ENCODE data around the gene GSDME. TPM values are rescaled to one million over a fixed set of nuclear protein-coding genes. Genes with fewer than 3 reads are reported as not detected.

The GSDME gene
- total and polyA plus RNA-seq, 2 of the 4 experiments (the other 2 are of a cell fraction) = 75.2 to 78.7 TPM

DNA sequence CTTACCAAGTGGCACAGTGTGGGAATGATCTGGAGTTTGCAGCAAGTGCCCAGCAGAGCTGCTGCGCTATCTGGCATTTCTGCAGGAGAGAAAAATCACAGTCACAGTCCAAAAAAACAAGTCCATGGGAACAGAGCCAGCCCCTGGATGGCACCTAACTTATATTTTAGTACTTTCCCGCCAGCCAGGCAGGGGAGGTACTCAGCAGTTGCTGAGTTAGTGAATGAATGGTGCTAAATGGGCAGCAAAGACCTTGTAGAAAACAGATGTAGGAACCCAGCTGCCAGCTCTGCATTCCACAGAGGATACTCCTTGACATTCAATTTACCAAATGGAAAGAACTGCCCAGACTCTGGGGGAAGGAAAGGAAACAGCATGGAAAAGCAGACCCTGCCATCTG lies 54.5 kb downstream of the GSDME start:
- TF ChIP-seq BHLHE40 (IDR thresholded peaks at IDR 0.05; ENCODE audit: low read depth, low read length) (no peak), CHD1 (IDR thresholded peaks at IDR 0.05; ENCODE audit: low read depth, low read length) (no peak), CEBPB (IDR thresholded peaks at IDR 0.05; ENCODE audit: low read depth, low read length) (no peak), RAD21 (IDR thresholded peaks at IDR 0.05; ENCODE audit: low read length) (no peak), FOS (IDR thresholded peaks at IDR 0.05; ENCODE audit: low read depth, low read length) (no peak), NFE2L2 (IDR thresholded peaks at IDR 0.05; ENCODE audit: low read depth, low read length) (no peak), MAFK (IDR thresholded peaks at IDR 0.05; ENCODE audit: low read depth, low read length) (no peak), SMC3 (IDR thresholded peaks at IDR 0.05; ENCODE audit: low read depth, low read length) (no peak), RCOR1 (IDR thresholded peaks at IDR 0.05; ENCODE audit: insufficient replicate concordance, low read length) (no peak), USF2 (IDR thresholded peaks at IDR 0.05; ENCODE audit: low read depth, low read length) (no peak), RFX5 (IDR thresholded peaks at IDR 0.05; ENCODE audit: low read depth, low read length) (no peak), CTCF (conservative IDR thresholded peaks at IDR 0.05; ENCODE audit: low read depth, low read length) (no peak), MAZ (IDR thresholded peaks at IDR 0.05; ENCODE audit: borderline replicate concordance, low read depth, low read length) (no peak), ELK1 (IDR thresholded peaks at IDR 0.05; ENCODE audit: borderline replicate concordance, low read depth, low read length) (no peak), MXI1 (IDR thresholded peaks at IDR 0.05; ENCODE audit: borderline replicate concordance, low read depth, low read length) (no peak), POLR2A (IDR thresholded peaks at IDR 0.05; ENCODE audit: low read depth, low read length) (no peak)
- H3K4ac ChIP-seq (ENCODE audit: low read depth, low read length) = peak overlapping the region; percentile 14; the same call in 1 of the 2 replicates
- H3K4me2 ChIP-seq (ENCODE audit: low read depth, low read length) = peak overlapping the region; percentile 50

More for the DNA sequence above, 54.5 kb downstream of the GSDME start:
- Histone ChIP-seq H2BK120ac (ENCODE audit: low read depth, low read length) (no peak overlapping the region), H2AFZ (replicated peaks; ENCODE audit: low read length, poor library complexity) (no peak overlapping the region), H2BK5ac (ENCODE audit: low read depth, low read length, poor library complexity, severe bottlenecking) (peak overlapping the region; percentile 46), H3K56ac (ENCODE audit: extremely low read depth, insufficient read depth, low read length) (no peak overlapping the region), H4K8ac (ENCODE audit: low read depth in 2 of 2, low read length in 2 of 2) (peak overlapping the region in 1 of 2 experiments; percentile 34; a peak in 1 of 4 replicates), H3K9me1 (ENCODE audit: insufficient read depth, low read length) (peaks cover 35% of the 10 kb centered on the region), H2AK5ac (ENCODE audit: low read depth, low read length) (peak overlapping the region; percentile 40; the same call in 1 of the 2 replicates), H3K36me3 (ENCODE audit: control insufficient read depth, insufficient read depth, low read length) (peaks cover 7% of the 10 kb centered on the region; the same call in 1 of the 2 replicates), H3K27me3 (ENCODE audit: control insufficient read depth, insufficient read depth, low read length) (no peaks in the 10 kb centered on the region), H4K91ac (ENCODE audit: insufficient read depth, low read depth, low read length) (peak overlapping the region; percentile 26; the same call in 1 of the 2 replicates), H3K79me1 (ENCODE audit: low read depth in 1 of 2, low read length in 2 of 2) (peaks cover 6 to 32% of the 10 kb centered on the region in 2 experiments; a peak in 3 of 4 replicates), H3K27ac (ENCODE audit: insufficient read depth, low read length) (no peak overlapping the region), H3K14ac (replicated peaks; ENCODE audit: low read depth, low read length) (no peak overlapping the region), H3K4me3 (ENCODE audit: insufficient read depth, low read depth, low read length) (no peak overlapping the region), H3K23ac (ENCODE audit: low read depth, low read length) (no peak overlapping the region), H2BK20ac (ENCODE audit: low read depth, low read length) (peak overlapping the region; percentile 12; the same call in 1 of the 2 replicates), H3K18ac (ENCODE audit: low read depth, low read length) (peak overlapping the region; percentile 24; the same call in 1 of the 2 replicates), H2BK15ac (ENCODE audit: low read depth, low read length) (0 out of 3 replicates have a peak overlapping the region, but pooled peaks have one; percentile 4), H3K4me1 (ENCODE audit: control insufficient read depth, insufficient read depth, low read length) (peaks cover 30% of the 10 kb centered on the region), H3K9me3 (ENCODE audit: control insufficient read depth, insufficient read depth, low read length) (no peaks in the 10 kb centered on the region), H4K20me1 (ENCODE audit: insufficient read depth, low read length) (peaks cover 3% of the 10 kb centered on the region; the same call in 1 of the 2 replicates), H4K5ac (ENCODE audit: low read depth, low read length) (no peak overlapping the region), H2AK9ac (replicated peaks; ENCODE audit: low read depth, low read length, poor library complexity) (peak overlapping the region; percentile 39), H3K9ac (ENCODE audit: low read depth, low read length) (no peak overlapping the region)
- no TSS peak for BruUV-seq (replicated peaks)
- DNase-seq (peak; percentile 41), ATAC-seq (ENCODE audit: low read depth) (peak; percentile 30)
- CTCF ChIA-PET = interaction anchor here (0.6 to 1.4 kb wide), 2 partner anchors 13 to 121 kb away, joined by 3 read pairs; no protein-coding TSS in a partner anchor
- dilution Hi-C loops (cut with HindIII; ENCODE audit: low sequenced_read_pairs, unreplicated experiment) = no loop called here
- intact Hi-C loops (cut with micrococcal nuclease) = loop anchor here (2.0 to 10.0 kb wide), 2 partner anchors 54 to 102 kb away; partner anchors contain the start of gene GSDME
- WGBS, 2 experiments (ENCODE audit: extremely low coverage in 2 of 2, insufficient read length in 1 of 2) = no CpG with 5 or more reads among the region's 2 CpGs
- POLR2A ChIA-PET (ENCODE audit: unreplicated experiment) = no interaction called here
- in situ Hi-C loops (cut with MboI; ENCODE audit: low sequenced_read_pairs) = no loop called here
